SK-N-MC (cell line): ENCODE results near the gene ZNF691.

Experiments
- EZH2 ChIP-seq: fragments of 200-600 bp; sonication (generic); IDR thresholded peaks from one replicate; pipeline ENCODE4 v1.6.1; 2017; ENCODE audit warnings: antibody characterized with exemption
- POLR2AphosphoS5 ChIP-seq: IDR thresholded peaks from 2 replicates; pipeline ENCODE4 v1.6.1; 2012; ENCODE audit warnings: mild to moderate bottlenecking, low read depth, low read length, borderline replicate concordance

DNA sequence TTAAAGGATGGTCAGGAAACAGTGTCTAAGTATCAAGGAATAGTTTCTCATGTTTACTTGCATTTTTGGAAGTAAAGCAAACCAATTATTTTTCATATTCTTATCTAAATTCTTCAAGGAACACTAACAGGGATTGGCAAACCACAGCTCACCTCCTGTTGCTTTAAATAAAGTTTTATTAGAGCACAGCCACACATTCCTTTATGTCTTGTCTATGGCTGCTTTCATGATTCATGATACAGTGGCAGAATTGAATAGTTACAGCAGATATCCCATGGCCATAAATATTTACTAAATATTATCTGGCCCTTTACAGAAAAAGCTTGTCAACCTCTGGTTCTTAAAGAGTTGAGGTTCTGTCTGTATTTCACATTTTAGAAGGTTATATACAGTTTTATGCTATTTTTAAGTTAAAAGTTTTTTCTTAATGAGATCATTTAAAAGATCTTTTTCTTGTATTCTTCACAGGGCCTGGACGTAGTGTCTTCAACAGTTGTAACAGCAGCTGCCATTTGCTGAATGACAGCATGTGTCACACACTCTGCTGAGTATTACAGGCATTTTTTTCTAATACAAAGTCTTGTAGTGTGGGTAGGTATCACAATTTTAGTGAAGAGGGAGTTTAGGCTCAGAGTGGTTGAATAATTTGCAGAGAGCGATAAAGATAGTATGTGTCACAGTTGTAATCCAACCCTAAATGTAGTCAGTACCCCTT lies 2.6 kb downstream of the ZNF691 start:
- TF ChIP-seq POLR2AphosphoS5 (no peak), EZH2 (no peak)
